ENCODE measurements around the gene SIGMAR1. TPM values are rescaled to one million over a fixed set of nuclear protein-coding genes. Genes with fewer than 3 reads are reported as not detected.

The SIGMAR1 gene
- total and polyA plus RNA-seq, 12 donors: 34.6 to 158 (median 83.0) TPM

DNA sequence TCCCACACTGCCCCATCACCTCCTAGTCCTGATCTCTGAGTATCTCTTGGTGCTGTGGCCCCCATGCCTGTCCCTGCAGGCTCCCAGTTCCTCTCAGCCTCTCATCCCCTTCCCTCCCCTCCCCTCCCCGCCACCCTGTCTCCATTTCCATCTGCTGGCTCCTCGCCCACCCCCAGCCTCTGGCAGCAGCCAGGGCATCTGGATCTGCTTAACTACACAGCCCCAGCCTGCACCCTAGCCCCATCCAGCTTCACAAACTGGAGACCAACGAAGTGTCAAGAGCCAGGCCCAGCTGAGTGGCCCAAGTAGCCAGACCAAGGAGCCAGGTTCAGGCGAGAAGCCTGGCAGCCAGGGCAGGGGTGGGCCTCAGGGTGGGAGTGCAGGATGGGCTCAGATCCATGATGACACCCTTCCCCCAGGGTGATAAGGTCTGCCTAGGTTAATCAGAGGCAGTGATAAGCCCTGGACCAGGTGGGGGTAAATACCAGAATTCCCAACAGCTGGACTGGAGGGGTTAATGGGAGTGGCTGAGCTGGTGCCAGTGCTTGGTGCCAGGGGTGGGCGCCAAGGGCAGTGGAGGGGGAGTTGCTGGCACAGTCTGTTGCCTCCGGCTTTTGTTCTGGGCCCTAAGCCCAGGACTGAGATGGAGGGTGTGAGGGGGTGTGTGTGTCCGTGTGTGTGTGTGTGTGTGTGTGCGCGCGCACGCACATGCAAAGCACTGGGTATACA lies 16.9 kb upstream of the SIGMAR1 start:
- Histone ChIP-seq H3K4me1 (replicated peaks in 1 of 2) (peaks cover 27 to 39% of the 10 kb centered on the region in 2 donors), H3K9me3 (replicated peaks in 1 of 3) (no peaks in the 10 kb centered on the region), H3K27ac (peak overlapping the region in 2 of 5 donors; percentile 34 to 87), H3K27me3 (no peaks in the 10 kb centered on the region), H3K4me3 (no peak overlapping the region), H3K36me3 (replicated peaks in 1 of 2) (peaks cover 0 to 13% of the 10 kb centered on the region in 2 donors)
- intact Hi-C loops (cut with DNase I): loop anchor here in 1 of 2 donors (10.0 kb wide), 1 partner anchor 50 kb away; no protein-coding TSS in a partner anchor
- WGBS, 4 donors: 36 to 41% (median 38%) methylated on average over 5 to 11 of the region's 11 CpGs
- TF ChIP-seq, protein P1, sequence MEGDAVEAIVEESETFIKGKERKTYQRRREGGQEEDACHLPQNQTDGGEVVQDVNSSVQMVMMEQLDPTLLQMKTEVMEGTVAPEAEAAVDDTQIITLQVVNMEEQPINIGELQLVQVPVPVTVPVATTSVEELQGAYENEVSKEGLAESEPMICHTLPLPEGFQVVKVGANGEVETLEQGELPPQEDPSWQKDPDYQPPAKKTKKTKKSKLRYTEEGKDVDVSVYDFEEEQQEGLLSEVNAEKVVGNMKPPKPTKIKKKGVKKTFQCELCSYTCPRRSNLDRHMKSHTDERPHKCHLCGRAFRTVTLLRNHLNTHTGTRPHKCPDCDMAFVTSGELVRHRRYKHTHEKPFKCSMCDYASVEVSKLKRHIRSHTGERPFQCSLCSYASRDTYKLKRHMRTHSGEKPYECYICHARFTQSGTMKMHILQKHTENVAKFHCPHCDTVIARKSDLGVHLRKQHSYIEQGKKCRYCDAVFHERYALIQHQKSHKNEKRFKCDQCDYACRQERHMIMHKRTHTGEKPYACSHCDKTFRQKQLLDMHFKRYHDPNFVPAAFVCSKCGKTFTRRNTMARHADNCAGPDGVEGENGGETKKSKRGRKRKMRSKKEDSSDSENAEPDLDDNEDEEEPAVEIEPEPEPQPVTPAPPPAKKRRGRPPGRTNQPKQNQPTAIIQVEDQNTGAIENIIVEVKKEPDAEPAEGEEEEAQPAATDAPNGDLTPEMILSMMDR (IDR thresholded peaks at IDR 0.05): no peak
- TF ChIP-seq POLR2A (IDR thresholded peaks at IDR 0.05): no peak
- peak in 4 of 7 donors; percentile 50 to 71 (median 54) for DNase-seq

DNA sequence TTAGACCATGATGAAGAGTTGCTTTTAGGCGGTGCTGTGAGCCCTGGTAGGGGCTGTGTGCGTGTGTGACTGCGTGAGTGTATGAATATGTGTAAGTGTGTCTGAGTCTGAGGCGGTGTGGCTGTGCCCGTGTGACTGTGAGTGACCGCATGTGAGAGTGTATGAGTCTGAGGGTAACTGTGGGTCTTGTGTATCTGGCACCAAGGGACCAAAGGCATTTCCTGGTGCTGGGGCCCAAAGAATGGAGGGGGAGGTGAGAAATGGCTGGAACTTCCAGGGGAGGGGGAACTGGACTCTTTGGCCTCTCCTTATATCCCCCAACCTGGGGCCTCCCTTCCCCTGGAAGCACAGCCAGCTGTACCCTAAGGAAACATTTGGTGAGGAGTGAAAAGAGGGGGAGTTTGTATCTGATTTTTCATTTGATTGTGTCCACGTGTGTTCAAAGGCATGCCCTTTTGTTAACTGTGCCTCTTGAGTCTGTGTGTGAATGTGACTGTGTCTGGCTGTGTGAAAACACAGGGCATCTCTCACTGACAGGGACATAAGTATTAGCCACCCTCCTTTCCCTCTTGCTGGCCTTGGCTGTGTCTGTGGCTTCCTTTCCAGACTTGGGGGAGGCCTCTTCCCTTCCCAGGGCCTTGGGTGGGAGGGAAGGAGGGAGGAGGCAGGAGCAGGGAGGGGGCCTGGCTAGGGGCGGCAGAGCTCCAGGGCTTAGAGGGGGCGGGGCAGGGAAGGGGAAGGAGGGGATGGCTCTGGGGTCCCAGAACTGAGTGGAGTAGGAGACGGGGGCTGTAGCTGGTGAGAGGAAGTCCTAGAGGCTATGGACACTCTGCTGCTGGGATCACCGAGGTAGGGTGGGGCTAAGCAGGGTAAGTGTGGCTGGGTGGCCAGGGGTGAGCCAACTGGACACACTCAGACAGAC lies 15.8 kb upstream of the SIGMAR1 start:
- no peaks in the 10 kb centered on the region for H3K27me3 ChIP-seq
- no peak overlapping the region for H3K4me3 ChIP-seq
- intact Hi-C loops (cut with DNase I): loop anchor here in 1 of 2 donors (10.0 kb wide), 1 partner anchor 51 kb away; no protein-coding TSS in a partner anchor
- no peak for DNase-seq
- H3K9me3 ChIP-seq (replicated peaks in 1 of 3): no peaks in the 10 kb centered on the region
- WGBS, 4 donors: 52 to 67% (median 60%) methylated on average over 9 to 11 of the region's 11 CpGs
- H3K36me3 ChIP-seq (replicated peaks in 1 of 2): peaks cover 0 to 24% of the 10 kb centered on the region in 2 donors
- H3K4me1 ChIP-seq (replicated peaks in 1 of 2): peaks cover 27 to 39% of the 10 kb centered on the region in 2 donors
- peak overlapping the region in 2 of 5 donors; percentile 73 to 87 for H3K27ac ChIP-seq
- TF ChIP-seq, protein P1 (IDR thresholded peaks at IDR 0.05): no peak
- TF ChIP-seq POLR2A (IDR thresholded peaks at IDR 0.05): no peak

DNA sequence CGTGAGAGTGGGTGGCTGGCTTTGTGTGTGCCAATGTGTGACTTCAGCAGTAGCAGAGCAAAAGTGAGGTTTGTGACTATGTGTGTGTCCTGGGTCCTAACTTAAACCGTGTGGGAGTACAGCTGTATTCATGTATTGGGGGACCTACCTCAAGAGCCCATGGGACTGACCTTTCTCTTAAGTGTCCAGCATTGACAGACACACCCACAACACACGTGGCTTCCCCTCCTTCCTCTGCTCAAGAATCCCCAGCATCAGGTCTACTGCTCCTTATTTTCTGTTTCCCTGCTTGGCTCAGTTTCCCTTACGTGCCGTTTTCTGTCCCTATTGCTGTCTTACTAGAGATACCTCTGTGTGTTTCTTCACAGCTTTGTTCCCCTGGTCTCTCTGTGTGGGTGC lies 15.0 kb upstream of the SIGMAR1 start:
- no peaks in the 10 kb centered on the region for H3K9me3 ChIP-seq (replicated peaks in 1 of 3)
- TF ChIP-seq POLR2A (IDR thresholded peaks at IDR 0.05): no peak
- TF ChIP-seq, protein P1 (IDR thresholded peaks at IDR 0.05): no peak
- DNase-seq: no peak
- H3K4me1 ChIP-seq (replicated peaks in 1 of 2): peaks cover 34 to 45% of the 10 kb centered on the region in 2 donors
- peak overlapping the region in 1 of 4 donors; percentile 30 for H3K4me3 ChIP-seq
- intact Hi-C loops (cut with DNase I): loop anchor here in 1 of 2 donors (10.0 kb wide), 1 partner anchor 52 kb away; no protein-coding TSS in a partner anchor
- 28 to 35% (median 34%) methylated on average over 4 to 5 of the region's 5 CpGs for WGBS, 4 donors
- no peaks in the 10 kb centered on the region for H3K27me3 ChIP-seq
- H3K27ac ChIP-seq: peak overlapping the region in 4 of 5 donors; percentile 33 to 87 (median 71)
- H3K36me3 ChIP-seq (replicated peaks in 1 of 2): peaks cover 0 to 26% of the 10 kb centered on the region in 2 donors

Measured in adrenal gland (tissue), 12 donors.